IPS-18c (cell line): ENCODE data around the gene TNKS1BP1.
A peak's percentile ranks its signal among the peaks of the same experiment; 100 is the strongest.
"Not testable (repeated sequence)": the region's sequence is repeated elsewhere in the genome, so short reads cannot be mapped to it uniquely, and the experiment has no call there.

Experiments used
- H3K4me3 ChIP-seq: 2 replicates; pipeline ENCODE4 v1.7.0; 2013; ENCODE audit warnings: low read depth, mild to moderate bottlenecking, low read length, moderate library complexity; ENCODE audit not compliant: insufficient read depth
- H3K9me3 ChIP-seq: one replicate; pipeline ENCODE4 v1.6.1; 2013; ENCODE audit warnings: mild to moderate bottlenecking, low read length, moderate library complexity; ENCODE audit not compliant: control insufficient read depth, insufficient read depth

TNKS1BP1 gene

GRCh38 chr11:57338142-57338541 lies 13.4 kb upstream of the TNKS1BP1 start, which contains the start of gene P2RX3:
P2RX3 (plus strand) TSS chr11:57338352; CDS start chr11:57338551, 199 bp downstream.
- Histone ChIP-seq H3K4me3 (no peak within 1 kb of the TSS; the same call in 1 of the 2 replicates), H3K9me3 (no peaks in the 10 kb centered on the region)

- not testable (repeated sequence) for H3K4me3 ChIP-seq, H3K9me3 ChIP-seq
Observed at GRCh38 chr11:57336856-57337255, 12.1 kb upstream of the TNKS1BP1 start.

GRCh38 chr11:57336111-57336666 lies 11.4 kb upstream of the TNKS1BP1 start:
- Histone ChIP-seq H3K9me3 (no peaks in the 10 kb centered on the region), H3K4me3 (peak overlapping the region; percentile 82; the same call in 1 of the 2 replicates)

- Histone ChIP-seq H3K4me3 (peak within 1 kb of the TSS; percentile 82), H3K9me3 (no peaks in the 10 kb centered on the region)
Observed at GRCh38 chr11:57335343-57336110, 10.8 kb upstream of the TNKS1BP1 start, which contains the start of gene SSRP1. SSRP1 (minus strand) TSS chr11:57335892; CDS start chr11:57335121, 771 bp downstream.

- peak overlapping the region; percentile 82 for H3K4me3 ChIP-seq
- no peaks in the 10 kb centered on the region for H3K9me3 ChIP-seq
Observed at GRCh38 chr11:57335023-57335342, 10.2 kb upstream of the TNKS1BP1 start.

GRCh38 chr11:57332694-57333440 lies 8.1 kb upstream of the TNKS1BP1 start:
- no peak overlapping the region for H3K4me3 ChIP-seq
- no peaks in the 10 kb centered on the region for H3K9me3 ChIP-seq

- no peak overlapping the region for H3K4me3 ChIP-seq
- no peaks in the 10 kb centered on the region for H3K9me3 ChIP-seq
Observed at GRCh38 chr11:57331720-57332119, 7.0 kb upstream of the TNKS1BP1 start.

- H3K9me3 ChIP-seq, result no peaks in the 10 kb centered on the region
Observed at GRCh38 chr11:57330029-57330428, 5.3 kb upstream of the TNKS1BP1 start.

GRCh38 chr11:57327721-57328120 lies 3.0 kb upstream of the TNKS1BP1 start:
- no peak overlapping the region for H3K4me3 ChIP-seq
- H3K9me3 ChIP-seq, result no peaks in the 10 kb centered on the region

More at GRCh38 chr11:57330029-57330428, 5.3 kb upstream of the TNKS1BP1 start:
- H3K4me3 ChIP-seq, result no peak overlapping the region

- no peaks in the 10 kb centered on the region for H3K9me3 ChIP-seq
- H3K4me3 ChIP-seq, result peak overlapping the region; percentile 36; the same call in 1 of the 2 replicates
Observed at GRCh38 chr11:57325735-57326048, 940 bp upstream of the TNKS1BP1 start.

GRCh38 chr11:57324154-57324885 lies 432 bp downstream of the TNKS1BP1 start:
- H3K9me3 ChIP-seq, result no peaks in the 10 kb centered on the region
- peak overlapping the region; percentile 78 for H3K4me3 ChIP-seq

GRCh38 chr11:57323855-57324153 lies 948 bp downstream of the TNKS1BP1 start:
- H3K9me3 ChIP-seq, result no peaks in the 10 kb centered on the region

GRCh38 chr11:57323167-57323854 lies 1.4 kb downstream of the TNKS1BP1 start:
- Histone ChIP-seq H3K9me3 (no peaks in the 10 kb centered on the region), H3K4me3 (peak overlapping the region; percentile 78)

More at GRCh38 chr11:57323855-57324153, 948 bp downstream of the TNKS1BP1 start:
- peak overlapping the region; percentile 78 for H3K4me3 ChIP-seq

GRCh38 chr11:57322256-57323166 lies 2.2 kb downstream of the TNKS1BP1 start:
- Histone ChIP-seq H3K4me3 (0 out of 2 replicates have a peak overlapping the region, but pooled peaks have one; percentile 78), H3K9me3 (no peaks in the 10 kb centered on the region)

- Histone ChIP-seq H3K4me3 (no peak overlapping the region), H3K9me3 (no peaks in the 10 kb centered on the region)
Observed at GRCh38 chr11:57321388-57322255, 3.1 kb downstream of the TNKS1BP1 start.
